ENCODE results near the gene SLC6A4. TPM values are rescaled to one million over a fixed set of nuclear protein-coding genes. Genes with fewer than 3 reads are reported as not detected.

Gene SLC6A4
- total RNA-seq, 1 experiment from 2014 or later: 0.30 TPM

DNA sequence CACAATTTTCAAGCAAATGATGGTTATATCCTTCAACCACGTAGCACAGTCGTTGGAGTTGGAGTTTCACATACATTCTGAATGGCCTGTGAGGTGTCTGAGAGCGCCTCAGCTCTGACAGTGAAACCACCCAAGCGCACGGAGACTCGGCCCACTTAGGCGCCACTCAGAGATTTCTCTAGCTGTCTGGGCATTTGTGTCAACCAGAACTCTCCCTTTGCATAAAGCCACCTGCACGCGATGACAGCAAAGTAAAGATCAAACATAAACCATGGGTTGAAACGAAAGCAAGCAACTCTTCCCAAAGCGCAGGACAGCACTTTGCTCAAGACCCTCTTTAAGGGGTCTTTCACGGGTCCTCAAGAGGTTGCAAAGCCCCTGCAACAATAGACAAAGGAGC lies 533 bp downstream of the SLC6A4 start:
- no peak for TF ChIP-seq CBX3 (IDR thresholded peaks at IDR 0.05; ENCODE audit: low read depth)
- no peak for TF ChIP-seq SIN3A (IDR thresholded peaks at IDR 0.05; ENCODE audit: low read depth)
- no peak for TF ChIP-seq ATF3 (IDR thresholded peaks at IDR 0.05)
- Histone ChIP-seq H3K36me3 (ENCODE audit: control insufficient read depth in 1 of 2, insufficient read depth in 2 of 2, low read length in 2 of 2) (no peaks in the 10 kb centered on the region), H3K79me2 (ENCODE audit: insufficient read depth, low read length) (no peaks in the 10 kb centered on the region), H3K27me3 (ENCODE audit: insufficient read depth, low read length) (peaks cover 30% of the 10 kb centered on the region; the same call in 1 of the 2 replicates), H3K9ac (ENCODE audit: low read length) (no peak overlapping the region), H3K9me2 (ENCODE audit: insufficient read depth) (no peaks in the 10 kb centered on the region), H3K27ac (ENCODE audit: low read depth, low read length) (no peak overlapping the region), H3K4me1 (ENCODE audit: control insufficient read depth in 1 of 2, insufficient read depth in 2 of 2, low read length in 2 of 2) (peaks cover 0 to 3% of the 10 kb centered on the region in 2 experiments; a peak in 1 of 4 replicates), H3K4me2 (ENCODE audit: low read length) (no peak overlapping the region), H3K4me3 (replicated peaks in 1 of 2; ENCODE audit: low read depth in 1 of 2, low read length in 2 of 2) (no peak overlapping the region), H2AFZ (ENCODE audit: low read depth, low read length, poor library complexity, severe bottlenecking) (no peak overlapping the region), H4K20me1 (ENCODE audit: insufficient read depth) (no peaks in the 10 kb centered on the region), H3K9me3 (ENCODE audit: control insufficient read depth in 1 of 2, insufficient read depth in 1 of 2, low read depth in 1 of 2, low read length in 2 of 2) (peaks cover 0 to under 1% of the 10 kb centered on the region in 2 experiments; a peak in 1 of 4 replicates)
- ChIA-PET POLR2A (no interaction called here), RAD21 (ENCODE audit: low non-redundant PET in 1 of 2, low total read pairs in 2 of 2, uncharacterized antibody in 2 of 2, unreplicated experiment in 2 of 2) (no interaction called here), CTCF (interaction anchor here (2.8 kb wide), 1 partner anchor 130 kb away, joined by 30 read pairs; no protein-coding TSS in a partner anchor)
- BruUV-seq (replicated peaks): no TSS peak
- intact Hi-C loops (cut with micrococcal nuclease): no loop called here
- ATAC-seq: no peak
- no peak for DNase-seq (ENCODE audit: low read depth, low spot score)

GRCh38 chr17:30234296-30234695 lies 1.2 kb downstream of the SLC6A4 start:
- intact Hi-C loops (cut with micrococcal nuclease): no loop called here
- Histone ChIP-seq H3K4me2 (ENCODE audit: low read length) (no peak overlapping the region), H4K20me1 (ENCODE audit: insufficient read depth) (no peaks in the 10 kb centered on the region), H3K4me3 (replicated peaks in 1 of 2; ENCODE audit: low read depth in 1 of 2, low read length in 2 of 2) (no peak overlapping the region), H3K9ac (ENCODE audit: low read length) (no peak overlapping the region), H3K27me3 (ENCODE audit: insufficient read depth, low read length) (peaks cover 30% of the 10 kb centered on the region; the same call in 1 of the 2 replicates), H3K9me3 (ENCODE audit: control insufficient read depth in 1 of 2, insufficient read depth in 1 of 2, low read depth in 1 of 2, low read length in 2 of 2) (no peaks in the 10 kb centered on the region), H3K27ac (ENCODE audit: low read depth, low read length) (no peak overlapping the region), H3K36me3 (ENCODE audit: control insufficient read depth in 1 of 2, insufficient read depth in 2 of 2, low read length in 2 of 2) (no peaks in the 10 kb centered on the region), H2AFZ (ENCODE audit: low read depth, low read length, poor library complexity, severe bottlenecking) (no peak overlapping the region), H3K4me1 (ENCODE audit: control insufficient read depth in 1 of 2, insufficient read depth in 2 of 2, low read length in 2 of 2) (peaks cover 0 to 3% of the 10 kb centered on the region in 2 experiments; a peak in 1 of 4 replicates), H3K9me2 (ENCODE audit: insufficient read depth) (no peaks in the 10 kb centered on the region), H3K79me2 (ENCODE audit: insufficient read depth, low read length) (no peaks in the 10 kb centered on the region)
- ChIA-PET POLR2A (no interaction called here), CTCF (interaction anchor here (2.8 kb wide), 1 partner anchor 130 kb away, joined by 30 read pairs; no protein-coding TSS in a partner anchor), RAD21 (ENCODE audit: low non-redundant PET in 1 of 2, low total read pairs in 2 of 2, uncharacterized antibody in 2 of 2, unreplicated experiment in 2 of 2) (no interaction called here)
- BruUV-seq (replicated peaks): no TSS peak
- DNase-seq (ENCODE audit: low read depth, low spot score) (no peak), ATAC-seq (no peak)
- TF ChIP-seq JUND (IDR thresholded peaks at IDR 0.05) (no peak), REST (IDR thresholded peaks at IDR 0.05; ENCODE audit: low read depth) (no peak), FOSL1 (IDR thresholded peaks at IDR 0.05; ENCODE audit: low read depth) (no peak), ZFX (IDR thresholded peaks at IDR 0.05) (no peak), YY1 (IDR thresholded peaks at IDR 0.05; ENCODE audit: extremely low read depth, insufficient replicate concordance, low read depth, low read length) (no peak), SP1 (IDR thresholded peaks at IDR 0.05; ENCODE audit: low read depth) (no peak), ZBTB33 (IDR thresholded peaks at IDR 0.05; ENCODE audit: extremely low read depth, insufficient replicate concordance, low read length) (no peak), CBX3 (IDR thresholded peaks at IDR 0.05; ENCODE audit: low read depth) (no peak), ELF1 (IDR thresholded peaks at IDR 0.05; ENCODE audit: borderline replicate concordance, low read depth) (no peak)
